Tibial nerve (tissue), 4 donors: ENCODE results near the gene HPSE2.

Experiments used
- EP300 ChIP-seq, 2 donors: sonication (generic); formaldehyde crosslinking; IDR thresholded peaks; one replicate each; pipeline ENCODE4 v1.6.1; 2017; ENCODE audit warnings: antibody characterized with exemption in 2 of 2, mild to moderate bottlenecking in 1 of 2
- TF ChIP-seq, protein P1 (sequence below), 5 experiments: fragments of 200-600 bp in 3 of 5; fragments of 450-650 bp in 2 of 5; sonication (generic) in 3 of 5; IDR thresholded peaks; one replicate each; pipeline ENCODE4 v1.5.1; 2016 to 2019; ENCODE audit warnings: antibody characterized with exemption in 5 of 5, mild to moderate bottlenecking in 3 of 5, moderate library complexity in 2 of 5

DNA sequence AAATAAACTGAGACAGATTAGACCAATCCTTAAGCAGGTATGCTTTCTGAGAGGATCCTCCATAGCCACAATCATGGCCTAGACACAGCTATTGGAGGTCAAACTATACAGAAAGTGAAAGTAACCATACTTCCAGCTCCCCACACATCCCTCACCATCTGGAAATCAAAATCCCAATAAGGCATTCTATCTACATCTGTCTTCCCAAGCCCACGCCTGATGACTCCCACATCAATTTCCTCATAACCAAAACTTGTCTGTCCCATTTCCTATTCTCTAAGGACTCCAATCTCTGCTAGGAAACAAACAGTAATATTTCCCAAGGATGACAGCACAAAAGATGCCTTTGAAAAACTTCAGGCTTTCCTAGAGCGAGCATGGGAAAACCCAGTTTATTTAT, 541.6 kb downstream of the HPSE2 start:
- TF ChIP-seq, protein P1, sequence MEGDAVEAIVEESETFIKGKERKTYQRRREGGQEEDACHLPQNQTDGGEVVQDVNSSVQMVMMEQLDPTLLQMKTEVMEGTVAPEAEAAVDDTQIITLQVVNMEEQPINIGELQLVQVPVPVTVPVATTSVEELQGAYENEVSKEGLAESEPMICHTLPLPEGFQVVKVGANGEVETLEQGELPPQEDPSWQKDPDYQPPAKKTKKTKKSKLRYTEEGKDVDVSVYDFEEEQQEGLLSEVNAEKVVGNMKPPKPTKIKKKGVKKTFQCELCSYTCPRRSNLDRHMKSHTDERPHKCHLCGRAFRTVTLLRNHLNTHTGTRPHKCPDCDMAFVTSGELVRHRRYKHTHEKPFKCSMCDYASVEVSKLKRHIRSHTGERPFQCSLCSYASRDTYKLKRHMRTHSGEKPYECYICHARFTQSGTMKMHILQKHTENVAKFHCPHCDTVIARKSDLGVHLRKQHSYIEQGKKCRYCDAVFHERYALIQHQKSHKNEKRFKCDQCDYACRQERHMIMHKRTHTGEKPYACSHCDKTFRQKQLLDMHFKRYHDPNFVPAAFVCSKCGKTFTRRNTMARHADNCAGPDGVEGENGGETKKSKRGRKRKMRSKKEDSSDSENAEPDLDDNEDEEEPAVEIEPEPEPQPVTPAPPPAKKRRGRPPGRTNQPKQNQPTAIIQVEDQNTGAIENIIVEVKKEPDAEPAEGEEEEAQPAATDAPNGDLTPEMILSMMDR (IDR thresholded peaks at IDR 0.05): no peak
- TF ChIP-seq EP300 (IDR thresholded peaks at IDR 0.05): no peak
